Fibroblast of lung (primary cell): ENCODE data around the gene TARM1. TPM values are rescaled to one million over a fixed set of nuclear protein-coding genes. Genes with fewer than 3 reads are reported as not detected.

Experiments
- DNase-seq, 2 donors: peaks; one replicate each; pipeline versions ENCODE4 v3.0.0 to v3.0.0-alpha.2; 2010; ENCODE audit warnings: low read depth in 2 of 2
- H2AFZ ChIP-seq: 2 replicates; pipeline ENCODE4 v1.5.1; 2012; ENCODE audit warnings: low read length, control low read depth, inconsistent platforms
- H3K27ac ChIP-seq: 2 replicates; pipeline ENCODE4 v1.5.1; 2011; ENCODE audit warnings: low read length, control low read depth; ENCODE audit not compliant: insufficient read depth
- H3K27me3 ChIP-seq: 2 replicates; pipeline ENCODE4 v1.5.1; 2011; ENCODE audit warnings: mild to moderate bottlenecking, low read length; ENCODE audit not compliant: control insufficient read depth, insufficient read depth
- H3K36me3 ChIP-seq: 2 replicates; pipeline ENCODE4 v1.5.1; 2011; ENCODE audit warnings: low read length; ENCODE audit not compliant: control insufficient read depth, insufficient read depth
- H3K4me1 ChIP-seq: 2 replicates; pipeline ENCODE4 v1.5.1; 2011; ENCODE audit warnings: low read length; ENCODE audit not compliant: control insufficient read depth, insufficient read depth; ENCODE audit errors: extremely low read depth
- H3K4me2 ChIP-seq: 2 replicates; pipeline ENCODE4 v1.5.1; 2011; ENCODE audit warnings: low read length, control low read depth; ENCODE audit not compliant: insufficient read depth; ENCODE audit errors: extremely low read depth
- H3K4me3 ChIP-seq, 4 experiments: fragments of 200-600 bp in 1 of 4; sonication (generic) in 1 of 4; replicated peaks in 1 of 4; 2 replicates each; pipeline ENCODE4 v1.5.1; 2011 to 2016; ENCODE audit warnings: low read length in 4 of 4, low read depth in 3 of 4, mild to moderate bottlenecking in 3 of 4, control low read depth in 2 of 4, inconsistent platforms in 1 of 4, mixed read lengths in 1 of 4; ENCODE audit not compliant: insufficient read depth in 1 of 4; ENCODE audit errors: control extremely low read depth in 1 of 4
- H3K79me2 ChIP-seq: 2 replicates; pipeline ENCODE4 v1.5.1; 2012; ENCODE audit warnings: mild to moderate bottlenecking, low read length, inconsistent platforms; ENCODE audit not compliant: control insufficient read depth, insufficient read depth
- H3K9ac ChIP-seq: 2 replicates; pipeline ENCODE4 v1.5.1; 2011; ENCODE audit warnings: mild to moderate bottlenecking, low read length, control low read depth; ENCODE audit not compliant: insufficient read depth
- H3K9me3 ChIP-seq: 2 replicates; pipeline ENCODE4 v1.5.1; 2012; ENCODE audit warnings: low read depth, low read length; ENCODE audit not compliant: control insufficient read depth, insufficient read depth
- H4K20me1 ChIP-seq: 2 replicates; pipeline ENCODE4 v1.5.1; 2011; ENCODE audit warnings: low read length; ENCODE audit not compliant: control insufficient read depth, insufficient read depth; ENCODE audit errors: extremely low read depth
- CTCF ChIP-seq, 2 donors: IDR thresholded peaks in 1 of 2; conservative IDR thresholded peaks in 1 of 2; 1 replicate in 1 of 2; 2 replicates in 1 of 2; pipeline ENCODE4 v1.5.1; 2011 to 2012; ENCODE audit warnings: low read length in 2 of 2, control low read depth in 1 of 2, inconsistent platforms in 1 of 2, low read depth in 1 of 2, mild to moderate bottlenecking in 1 of 2
- EZH2 ChIP-seq: IDR thresholded peaks from 2 replicates; pipeline ENCODE4 v1.5.1; 2012; ENCODE audit warnings: low read length, control low read depth, mild to moderate bottlenecking; ENCODE audit errors: missing control alignments
- polyA plus RNA-seq, 2 donors: library from polyadenylated mRNA; depleted of rRNA in 1 of 2; stranded (reverse) in 1 of 2; unstranded in 1 of 2; fragments of >200 nt; gene quantifications; 2 replicates each; pipeline ENCODE4 v1.2.1, GENCODE V29; 2011 to 2012; ENCODE audit warnings: missing spikeins in 1 of 2
- total RNA-seq: library from RNA; depleted of rRNA; stranded (reverse); fragments of >200 nt; gene quantifications from 2 replicates; pipeline ENCODE4 v1.2.1, GENCODE V29; 2014

Gene TARM1
- total and polyA plus RNA-seq, 2 donors (not counting 1 experiment from before 2014, with no cell fraction given) = not detected

- Histone ChIP-seq H3K79me2 (no peaks in the 10 kb centered on the region), H3K4me2 (no peak overlapping the region), H3K9me3 (no peaks in the 10 kb centered on the region), H2AFZ (no peak overlapping the region), H3K9ac (no peak overlapping the region), H3K27ac (no peak overlapping the region), H3K4me1 (no peaks in the 10 kb centered on the region), H3K4me3 (no peak overlapping the region), H3K27me3 (no peaks in the 10 kb centered on the region), H4K20me1 (no peaks in the 10 kb centered on the region), H3K36me3 (no peaks in the 10 kb centered on the region)
- DNase-seq = no peak
- TF ChIP-seq EZH2 (no peak), CTCF (conservative IDR thresholded peaks at IDR 0.05 in 1 of 2, IDR thresholded peaks at IDR 0.05 in 1 of 2; ENCODE audit: low read depth in 1 of 2, low read length in 2 of 2) (no peak)
Measured at GRCh38 chr19:54074851-54075250, 6.3 kb downstream of the TARM1 start.

- H3K27me3 ChIP-seq = no peaks in the 10 kb centered on the region
- H3K9ac ChIP-seq = no peak overlapping the region
- H3K9me3 ChIP-seq = no peaks in the 10 kb centered on the region
- no peaks in the 10 kb centered on the region for H3K36me3 ChIP-seq
- no peaks in the 10 kb centered on the region for H4K20me1 ChIP-seq
- H2AFZ ChIP-seq = no peak overlapping the region
- no peaks in the 10 kb centered on the region for H3K79me2 ChIP-seq
- no peak overlapping the region for H3K27ac ChIP-seq
- no peak overlapping the region for H3K4me3 ChIP-seq
- no peak for TF ChIP-seq EZH2
- no peak for TF ChIP-seq CTCF (conservative IDR thresholded peaks at IDR 0.05 in 1 of 2, IDR thresholded peaks at IDR 0.05 in 1 of 2; ENCODE audit: low read depth in 1 of 2, low read length in 2 of 2)
- no peak for DNase-seq
- no peak overlapping the region for H3K4me2 ChIP-seq
- H3K4me1 ChIP-seq = no peaks in the 10 kb centered on the region
Measured at GRCh38 chr19:54073829-54074228, 7.3 kb downstream of the TARM1 start.

GRCh38 chr19:54069470-54069869 lies 11.7 kb downstream of the TARM1 start:
- TF ChIP-seq EZH2 (no peak), CTCF (conservative IDR thresholded peaks at IDR 0.05 in 1 of 2, IDR thresholded peaks at IDR 0.05 in 1 of 2; ENCODE audit: low read depth in 1 of 2, low read length in 2 of 2) (no peak)
- Histone ChIP-seq H3K4me1 (no peaks in the 10 kb centered on the region), H3K4me3 (no peak overlapping the region), H2AFZ (no peak overlapping the region), H3K4me2 (no peak overlapping the region), H3K9ac (no peak overlapping the region), H3K9me3 (no peaks in the 10 kb centered on the region), H4K20me1 (no peaks in the 10 kb centered on the region), H3K27ac (no peak overlapping the region), H3K79me2 (no peaks in the 10 kb centered on the region), H3K36me3 (no peaks in the 10 kb centered on the region), H3K27me3 (no peaks in the 10 kb centered on the region)
- no peak for DNase-seq
